BLaER1 (cell line): ENCODE results near the gene SPANXA1.
"Not testable (repeated sequence)": the region's sequence is repeated elsewhere in the genome, so short reads cannot be mapped to it uniquely, and the experiment has no call there.

Experiments used
- H3K27ac ChIP-seq: shearing (Covaris generic); formaldehyde crosslinking; 2 replicates; pipeline ENCODE4 v1.8.1; 2022
- H3K27me3 ChIP-seq: shearing (Covaris generic); formaldehyde crosslinking; 2 replicates; pipeline ENCODE4 v1.8.1; 2022
- H3K36me3 ChIP-seq: shearing (Covaris generic); formaldehyde crosslinking; 2 replicates; pipeline ENCODE4 v1.8.1; 2022
- H3K4me1 ChIP-seq: shearing (Covaris generic); formaldehyde crosslinking; 2 replicates; pipeline ENCODE4 v1.8.1; 2022
- H3K4me2 ChIP-seq: shearing (Covaris generic); formaldehyde crosslinking; 2 replicates; pipeline ENCODE4 v1.8.1; 2022
- H3K4me3 ChIP-seq: shearing (Covaris generic); formaldehyde crosslinking; 2 replicates; pipeline ENCODE4 v1.8.1; 2022
- H3K9ac ChIP-seq: shearing (Covaris generic); formaldehyde crosslinking; 2 replicates; pipeline ENCODE4 v1.8.1; 2022
- H3K9me3 ChIP-seq: shearing (Covaris generic); formaldehyde crosslinking; 2 replicates; pipeline ENCODE4 v1.8.1; 2022
- H4K20me1 ChIP-seq: shearing (Covaris generic); formaldehyde crosslinking; 2 replicates; pipeline ENCODE4 v1.8.1; 2022
- Cebpa-rat ChIP-seq: shearing (Covaris generic); IDR thresholded peaks from 2 replicates; pipeline ENCODE4 v1.8.1; 2022

Gene SPANXA1, protein sequence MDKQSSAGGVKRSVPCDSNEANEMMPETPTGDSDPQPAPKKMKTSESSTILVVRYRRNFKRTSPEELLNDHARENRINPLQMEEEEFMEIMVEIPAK

GRCh38 chrX:141584638-141585037 lies at the start of gene SPANXA1:
TSS of gene SPANXA1 (minus strand) at chrX:141584738. CDS start at chrX:141584678, 60 bp downstream.
- not testable (repeated sequence) for H3K27me3 ChIP-seq, H3K36me3 ChIP-seq, H3K27ac ChIP-seq, H3K9me3 ChIP-seq, H3K4me2 ChIP-seq, H4K20me1 ChIP-seq, H3K4me1 ChIP-seq, H3K4me3 ChIP-seq, H3K9ac ChIP-seq

GRCh38 chrX:141632124-141632523 lies 47.6 kb upstream of the SPANXA1 start:
- no peak overlapping the region for H3K4me2 ChIP-seq
- H4K20me1 ChIP-seq = no peaks in the 10 kb centered on the region
- no peak overlapping the region for H3K9ac ChIP-seq
- peaks cover 75% of the 10 kb centered on the region for H3K27me3 ChIP-seq
- H3K4me1 ChIP-seq = no peaks in the 10 kb centered on the region
- no peaks in the 10 kb centered on the region for H3K36me3 ChIP-seq
- H3K4me3 ChIP-seq = no peak overlapping the region
- TF ChIP-seq Cebpa-rat = no peak
- no peak overlapping the region for H3K27ac ChIP-seq
- H3K9me3 ChIP-seq = peaks cover 16% of the 10 kb centered on the region

DNA sequence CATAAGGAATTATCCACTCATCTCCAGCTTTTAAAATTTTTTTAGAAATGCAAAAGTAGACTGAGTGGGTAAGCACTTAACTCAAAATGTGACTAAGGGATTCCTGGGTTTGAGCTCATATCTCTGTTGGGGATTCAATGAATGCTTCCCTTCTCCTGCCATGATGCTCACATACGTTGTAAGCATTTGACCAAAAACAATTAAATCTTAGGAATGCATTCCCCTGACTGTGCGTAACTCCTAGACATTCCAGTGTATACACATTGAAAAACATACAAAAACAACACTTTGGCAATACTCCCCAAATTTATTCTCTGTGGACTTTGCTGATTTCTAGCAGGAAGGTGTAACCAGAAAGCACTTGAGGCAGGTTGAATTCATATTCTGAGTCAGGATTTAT lies 34.8 kb upstream of the SPANXA1 start:
- no peak overlapping the region for H3K27ac ChIP-seq
- H3K27me3 ChIP-seq = peaks cover 84% of the 10 kb centered on the region
- H3K4me2 ChIP-seq = no peak overlapping the region
- no peak overlapping the region for H3K9ac ChIP-seq
- no peaks in the 10 kb centered on the region for H3K36me3 ChIP-seq
- TF ChIP-seq Cebpa-rat = no peak
- no peaks in the 10 kb centered on the region for H3K9me3 ChIP-seq
- no peak overlapping the region for H3K4me3 ChIP-seq
- H3K4me1 ChIP-seq = no peaks in the 10 kb centered on the region
- H4K20me1 ChIP-seq = no peaks in the 10 kb centered on the region

- Histone ChIP-seq H3K9me3 (no peaks in the 10 kb centered on the region), H3K27me3 (peaks cover 87% of the 10 kb centered on the region), H3K27ac (no peak overlapping the region), H3K9ac (no peak overlapping the region), H3K4me3 (no peak overlapping the region), H3K4me2 (no peak overlapping the region), H4K20me1 (no peaks in the 10 kb centered on the region), H3K4me1 (no peaks in the 10 kb centered on the region), H3K36me3 (no peaks in the 10 kb centered on the region)
- no peak for TF ChIP-seq Cebpa-rat
Measured at GRCh38 chrX:141609111-141609510, 24.6 kb upstream of the SPANXA1 start.

DNA sequence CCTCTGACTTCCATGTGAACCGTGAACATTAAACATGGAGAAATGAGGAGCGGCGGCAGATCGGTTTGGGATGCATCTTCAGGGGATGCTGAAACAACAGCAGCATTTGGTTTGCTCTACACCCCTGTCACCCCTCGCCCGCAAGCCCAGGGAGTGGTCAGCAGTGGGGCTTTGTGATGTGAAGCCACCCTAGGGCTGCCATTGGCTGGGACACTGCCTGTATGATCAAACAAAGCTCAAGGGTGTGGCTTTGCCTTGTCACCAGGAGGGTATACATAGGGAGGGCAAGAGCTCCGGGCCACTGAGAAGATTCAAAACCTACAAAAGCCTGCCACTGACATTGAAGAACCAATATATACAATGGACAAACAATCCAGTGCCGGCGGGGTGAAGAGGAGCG lies 4.9 kb upstream of the SPANXA1 start, which contains the start of gene SPANXA2:
TSS of gene SPANXA2 (plus strand) at position 301 of the 400 bp plus-strand sequence. CDS start at position 361, 60 bp downstream.
- not testable (repeated sequence) for H3K4me3 ChIP-seq, H3K27ac ChIP-seq, H3K4me1 ChIP-seq, H3K9me3 ChIP-seq, H3K36me3 ChIP-seq, H3K27me3 ChIP-seq, H3K4me2 ChIP-seq, H4K20me1 ChIP-seq, H3K9ac ChIP-seq

DNA sequence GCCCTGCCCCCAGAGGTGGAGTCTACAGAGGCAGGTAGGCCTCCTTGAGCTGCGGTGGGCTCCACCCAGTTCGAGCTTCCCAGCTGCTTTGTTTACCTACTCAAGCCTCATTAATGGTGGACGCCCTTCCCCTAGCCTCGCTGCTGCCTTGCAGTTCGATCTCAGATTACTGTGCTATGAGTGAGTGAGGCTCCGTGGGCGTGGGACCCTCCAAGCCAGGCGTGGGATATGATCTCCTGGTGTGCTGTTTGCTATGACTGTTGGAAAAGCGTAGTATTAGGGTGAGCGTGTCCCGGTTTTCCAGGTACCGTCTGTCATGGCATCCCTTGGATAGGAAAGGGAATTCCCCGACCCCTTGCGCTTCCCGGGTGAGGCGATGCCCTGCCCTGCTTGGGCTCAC lies 42.0 kb downstream of the SPANXA1 start:
- not testable (repeated sequence) for H3K27ac ChIP-seq, H3K4me3 ChIP-seq, H3K27me3 ChIP-seq, H3K4me1 ChIP-seq, H3K36me3 ChIP-seq, H3K4me2 ChIP-seq, H3K9ac ChIP-seq, H4K20me1 ChIP-seq, H3K9me3 ChIP-seq
